Thoracic aorta (tissue), 2 donors: ENCODE data around the gene RARB. TPM values are rescaled to one million over a fixed set of nuclear protein-coding genes. Genes with fewer than 3 reads are reported as not detected.

ENCODE experiments used
- ATAC-seq: fragments of 150-250 bp; one replicate; pipeline ENCODE4 v1.8.0; 2017; ENCODE audit warnings: low read depth; ENCODE audit not compliant: insufficient number of reproducible peaks, low FRiP score
- DNase-seq: peaks from one replicate; pipeline ENCODE4 v3.0.0-alpha.2; 2020; ENCODE audit warnings: low spot score
- H3K27ac ChIP-seq, 2 donors: fragments of 200-600 bp; sonication (generic); 1 replicate in 1 of 2; 2 replicates in 1 of 2; pipeline ENCODE4 v1.5.1; 2016; ENCODE audit warnings: mild to moderate bottlenecking in 2 of 2, moderate library complexity in 2 of 2
- H3K27me3 ChIP-seq: fragments of 200-600 bp; sonication (generic); replicated peaks from 2 replicates; pipeline ENCODE4 v1.6.0; 2016; ENCODE audit warnings: mild to moderate bottlenecking; ENCODE audit not compliant: insufficient read depth
- H3K36me3 ChIP-seq: fragments of 200-600 bp; sonication (generic); one replicate; pipeline ENCODE4 v1.5.1; 2016
- H3K4me1 ChIP-seq, 2 donors: fragments of 200-600 bp; sonication (generic); 1 replicate in 1 of 2; 2 replicates in 1 of 2; pipeline versions ENCODE4 v1.5.1 to v1.6.0; 2016; ENCODE audit warnings: low read depth in 2 of 2, mild to moderate bottlenecking in 1 of 2; ENCODE audit not compliant: control insufficient read depth in 1 of 2
- H3K4me3 ChIP-seq: fragments of 200-600 bp; sonication (generic); 2 replicates; pipeline ENCODE4 v1.5.1; 2016; ENCODE audit warnings: mild to moderate bottlenecking
- H3K9me3 ChIP-seq: fragments of 200-600 bp; sonication (generic); 2 replicates; pipeline ENCODE4 v1.5.1; 2016
- total RNA-seq, 2 donors: library from RNA; depleted of rRNA; stranded (reverse); fragments of >200 nt; gene quantifications; one replicate each; pipeline versions ENCODE4 v1.1.0 to v1.2.3, GENCODE V29; 2016
- TF ChIP-seq, protein P1 (sequence below): fragments of 200-600 bp; sonication (generic); IDR thresholded peaks from one replicate; pipeline ENCODE4 v1.5.1; 2019; ENCODE audit warnings: antibody characterized with exemption

Gene RARB
- total RNA-seq, 2 donors from 2014 or later: 3.8 to 12.3 TPM

DNA sequence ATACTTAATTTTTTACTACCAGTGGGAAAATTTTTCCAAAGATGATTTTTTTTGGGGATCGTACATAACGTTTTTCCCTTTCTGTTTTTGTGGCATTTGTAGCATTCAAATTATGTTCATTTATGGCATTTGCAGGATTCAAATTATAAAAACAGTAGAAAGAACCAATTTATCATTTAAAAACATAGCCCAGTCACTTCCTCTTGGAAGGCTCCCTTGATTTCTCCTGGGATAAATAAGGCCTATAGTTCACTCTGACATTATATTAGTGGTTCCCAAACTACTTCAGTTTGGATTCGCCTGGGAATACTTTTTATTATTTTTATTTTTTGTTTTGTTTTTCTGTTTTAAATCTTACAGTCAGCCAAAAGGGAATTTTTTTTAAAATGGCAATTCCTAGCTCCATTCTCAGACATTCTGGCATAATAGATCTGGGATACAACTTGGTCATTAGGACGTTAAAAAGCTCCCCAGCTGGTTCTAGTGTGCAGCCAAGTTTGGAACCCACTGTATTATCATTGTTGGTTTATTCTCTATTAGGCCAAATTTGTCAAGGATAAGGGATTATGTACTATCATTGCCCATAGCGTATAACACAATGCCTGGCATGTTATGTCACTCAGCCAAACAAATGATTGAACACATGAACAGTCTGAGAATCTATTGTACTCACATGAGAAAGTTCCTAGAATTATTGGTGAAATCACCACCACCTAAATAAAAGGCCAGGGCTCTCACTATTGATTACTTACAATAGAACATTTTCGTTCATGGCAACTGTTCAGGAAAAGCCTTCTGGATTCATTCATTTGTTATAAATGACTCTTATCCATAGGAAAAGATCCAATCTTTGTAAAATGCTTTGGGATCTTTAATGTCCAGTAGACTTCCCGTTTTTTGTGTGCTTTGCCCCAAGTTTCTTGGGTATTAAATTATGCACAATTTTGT is 28.9 kb downstream of the RARB start:
- ATAC-seq (no peak), DNase-seq (no peak)
- TF ChIP-seq, protein P1, sequence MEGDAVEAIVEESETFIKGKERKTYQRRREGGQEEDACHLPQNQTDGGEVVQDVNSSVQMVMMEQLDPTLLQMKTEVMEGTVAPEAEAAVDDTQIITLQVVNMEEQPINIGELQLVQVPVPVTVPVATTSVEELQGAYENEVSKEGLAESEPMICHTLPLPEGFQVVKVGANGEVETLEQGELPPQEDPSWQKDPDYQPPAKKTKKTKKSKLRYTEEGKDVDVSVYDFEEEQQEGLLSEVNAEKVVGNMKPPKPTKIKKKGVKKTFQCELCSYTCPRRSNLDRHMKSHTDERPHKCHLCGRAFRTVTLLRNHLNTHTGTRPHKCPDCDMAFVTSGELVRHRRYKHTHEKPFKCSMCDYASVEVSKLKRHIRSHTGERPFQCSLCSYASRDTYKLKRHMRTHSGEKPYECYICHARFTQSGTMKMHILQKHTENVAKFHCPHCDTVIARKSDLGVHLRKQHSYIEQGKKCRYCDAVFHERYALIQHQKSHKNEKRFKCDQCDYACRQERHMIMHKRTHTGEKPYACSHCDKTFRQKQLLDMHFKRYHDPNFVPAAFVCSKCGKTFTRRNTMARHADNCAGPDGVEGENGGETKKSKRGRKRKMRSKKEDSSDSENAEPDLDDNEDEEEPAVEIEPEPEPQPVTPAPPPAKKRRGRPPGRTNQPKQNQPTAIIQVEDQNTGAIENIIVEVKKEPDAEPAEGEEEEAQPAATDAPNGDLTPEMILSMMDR: no peak
- Histone ChIP-seq H3K27ac (peak overlapping the region; percentile 12 to 59), H3K27me3 (no peaks in the 10 kb centered on the region), H3K9me3 (no peaks in the 10 kb centered on the region), H3K4me3 (no peak overlapping the region), H3K4me1 (peaks cover 33 to 55% of the 10 kb centered on the region in 2 donors), H3K36me3 (no peaks in the 10 kb centered on the region)

GRCh38 chr3:25457671-25458419 is 29.8 kb downstream of the RARB start:
- Histone ChIP-seq H3K4me3 (no peak overlapping the region), H3K4me1 (peaks cover 33 to 55% of the 10 kb centered on the region in 2 donors), H3K27me3 (no peaks in the 10 kb centered on the region), H3K27ac (peak overlapping the region; percentile 38 to 59), H3K36me3 (no peaks in the 10 kb centered on the region), H3K9me3 (no peaks in the 10 kb centered on the region)
- no peak for DNase-seq
- TF ChIP-seq, protein P1: no peak
- no peak for ATAC-seq

- H3K27ac ChIP-seq: peak overlapping the region; percentile 28 to 59
- ATAC-seq (no peak), DNase-seq (no peak)
- H3K36me3 ChIP-seq: no peaks in the 10 kb centered on the region
- H3K4me3 ChIP-seq: no peak overlapping the region
- no peaks in the 10 kb centered on the region for H3K9me3 ChIP-seq
- no peaks in the 10 kb centered on the region for H3K27me3 ChIP-seq
- TF ChIP-seq, protein P1: no peak
- H3K4me1 ChIP-seq: peaks cover 33 to 54% of the 10 kb centered on the region in 2 donors
Observed at GRCh38 chr3:25458420-25458814, 30.4 kb downstream of the RARB start.

- H3K36me3 ChIP-seq: no peaks in the 10 kb centered on the region
- ATAC-seq: no peak
- H3K27me3 ChIP-seq: no peaks in the 10 kb centered on the region
- H3K27ac ChIP-seq: no peak overlapping the region
- DNase-seq: no peak
- TF ChIP-seq, protein P1: no peak
- no peaks in the 10 kb centered on the region for H3K9me3 ChIP-seq
- H3K4me3 ChIP-seq: no peak overlapping the region
- peaks cover 21 to 36% of the 10 kb centered on the region in 2 donors for H3K4me1 ChIP-seq
Observed at GRCh38 chr3:25460751-25461150, 32.7 kb downstream of the RARB start.

DNA sequence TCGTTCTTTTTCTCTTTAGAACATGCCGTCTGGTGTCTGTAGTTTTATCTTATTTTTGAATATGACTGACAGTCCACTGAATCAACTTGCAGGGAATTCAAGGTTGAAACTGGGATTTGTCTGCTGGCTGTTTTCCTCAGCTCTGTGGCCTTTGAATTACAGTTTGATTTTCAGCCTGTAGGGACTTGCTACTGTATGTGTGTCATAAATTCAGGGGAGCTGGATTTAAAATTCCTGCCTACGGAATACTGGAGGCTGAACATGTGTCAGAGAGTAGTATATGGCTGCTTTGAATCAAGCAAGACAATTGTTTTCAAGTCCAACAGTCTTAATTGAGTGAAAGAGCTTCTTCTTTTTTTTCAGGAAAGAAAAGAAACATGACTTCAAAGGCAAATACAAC is 33.9 kb downstream of the RARB start:
- H3K36me3 ChIP-seq: no peaks in the 10 kb centered on the region
- H3K4me3 ChIP-seq: no peak overlapping the region
- peaks cover 13 to 27% of the 10 kb centered on the region in 2 donors for H3K4me1 ChIP-seq
- no peak for ATAC-seq
- H3K9me3 ChIP-seq: no peaks in the 10 kb centered on the region
- H3K27ac ChIP-seq: no peak overlapping the region
- DNase-seq: no peak
- H3K27me3 ChIP-seq: no peaks in the 10 kb centered on the region
- TF ChIP-seq, protein P1: no peak
